GM10248 (cell line): ENCODE data around the gene DIP2C.

Experiments used
- CTCF ChIA-PET: fragments of 300-600 bp; sonication (Branson Sonifier 250); formaldehyde crosslinking; extraction: SDS; loops from one replicate; lab custom pipeline; 2021; ENCODE audit warnings: antibody characterized with exemption; lab: Yijun Ruan, JAX
- POLR2A ChIA-PET: fragments of 350-650 bp; sonication (Branson Sonifier 250); formaldehyde crosslinking; extraction: SDS; loops from one replicate; lab custom pipeline; 2020; ENCODE audit warnings: antibody characterized with exemption; lab: Yijun Ruan, JAX
- DNase-seq: peaks from one replicate; pipeline ENCODE4 v3.0.0; 2012; ENCODE audit errors: extremely low spot score
- CTCF ChIP-seq: IDR thresholded peaks from 2 replicates; pipeline ENCODE4 v1.5.1; 2012; ENCODE audit warnings: mild to moderate bottlenecking, low read depth; ENCODE audit errors: extremely low read depth, missing control alignments, control extremely low read depth

DIP2C gene

GRCh38 chr10:568848-569247 is 120.6 kb downstream of the DIP2C start:
- POLR2A ChIA-PET = no interaction called here
- no peak for DNase-seq
- TF ChIP-seq CTCF = no peak
- CTCF ChIA-PET = no interaction called here

- no peak for DNase-seq
- ChIA-PET CTCF (no interaction called here), POLR2A (no interaction called here)
- TF ChIP-seq CTCF = no peak
These were observed 121.6 kb downstream of the DIP2C start for GRCh38 chr10:567869-568268.

GRCh38 chr10:566241-566885 is 123.1 kb downstream of the DIP2C start:
- TF ChIP-seq CTCF = no peak
- ChIA-PET CTCF (no interaction called here), POLR2A (no interaction called here)
- no peak for DNase-seq

DNA sequence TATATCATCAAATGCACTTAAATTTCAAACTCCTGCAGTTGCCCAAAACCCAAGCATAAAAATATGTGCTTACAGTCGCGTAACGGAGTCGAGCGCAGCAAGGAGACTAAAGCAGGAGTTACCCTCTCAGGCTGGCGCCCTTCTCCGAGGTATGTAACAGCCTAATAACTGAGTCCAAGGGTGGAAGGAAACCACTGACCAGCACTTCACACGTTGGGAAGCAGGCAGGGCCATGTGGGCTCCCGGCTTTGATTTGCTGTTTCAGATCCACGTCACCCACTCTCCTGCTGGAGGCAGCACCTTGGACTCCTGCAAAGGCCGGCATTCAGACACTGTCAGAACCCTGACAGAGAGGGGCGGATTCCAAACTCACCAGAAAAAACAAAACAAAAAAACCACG is 123.8 kb downstream of the DIP2C start:
- CTCF ChIA-PET = no interaction called here
- DNase-seq = no peak

DNA sequence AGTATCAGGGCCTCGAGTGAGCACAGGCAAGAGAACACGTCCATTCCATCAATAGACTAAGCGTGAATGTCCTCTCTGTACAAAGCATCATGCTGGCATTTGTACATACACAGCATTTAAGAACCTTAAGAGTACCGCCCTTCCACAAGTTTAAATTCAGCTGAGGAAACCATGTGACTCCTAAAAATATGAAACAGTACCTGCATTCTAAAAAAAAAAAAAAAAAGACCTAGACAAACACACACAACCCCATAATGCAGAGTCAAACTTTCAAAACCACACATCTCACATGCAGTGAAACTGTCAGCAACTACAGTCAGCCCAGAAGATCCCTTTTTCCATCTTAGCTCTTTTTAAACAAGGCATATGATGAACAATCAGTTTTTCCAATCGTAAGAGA is 124.3 kb downstream of the DIP2C start:
- no peak for DNase-seq
- TF ChIP-seq CTCF = no peak
- ChIA-PET CTCF (no interaction called here), POLR2A (no interaction called here)

More for the DNA sequence above, 123.8 kb downstream of the DIP2C start:
- POLR2A ChIA-PET = no interaction called here
- no peak for TF ChIP-seq CTCF

GRCh38 chr10:563827-564226 is 125.6 kb downstream of the DIP2C start:
- TF ChIP-seq CTCF = no peak
- DNase-seq = no peak
- ChIA-PET CTCF (no interaction called here), POLR2A (no interaction called here)
